ENCODE measurements around the gene CKAP5.

DNA sequence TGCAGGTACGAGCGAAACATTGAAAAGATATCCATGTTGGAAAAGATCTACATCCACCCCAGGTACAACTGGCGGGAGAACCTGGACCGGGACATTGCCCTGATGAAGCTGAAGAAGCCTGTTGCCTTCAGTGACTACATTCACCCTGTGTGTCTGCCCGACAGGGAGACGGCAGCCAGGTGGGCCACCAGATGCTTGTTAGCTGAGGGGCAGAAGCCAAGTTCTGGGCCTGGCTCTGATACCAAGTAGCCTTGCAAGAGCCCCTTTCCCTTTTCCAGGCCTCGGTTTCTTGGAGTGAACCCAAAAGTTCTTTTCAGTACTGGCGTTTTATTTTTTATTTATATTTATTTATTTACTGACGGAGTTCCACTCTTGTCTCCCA is 117.4 kb downstream of the CKAP5 start:
- TF ChIP-seq, protein P1, sequence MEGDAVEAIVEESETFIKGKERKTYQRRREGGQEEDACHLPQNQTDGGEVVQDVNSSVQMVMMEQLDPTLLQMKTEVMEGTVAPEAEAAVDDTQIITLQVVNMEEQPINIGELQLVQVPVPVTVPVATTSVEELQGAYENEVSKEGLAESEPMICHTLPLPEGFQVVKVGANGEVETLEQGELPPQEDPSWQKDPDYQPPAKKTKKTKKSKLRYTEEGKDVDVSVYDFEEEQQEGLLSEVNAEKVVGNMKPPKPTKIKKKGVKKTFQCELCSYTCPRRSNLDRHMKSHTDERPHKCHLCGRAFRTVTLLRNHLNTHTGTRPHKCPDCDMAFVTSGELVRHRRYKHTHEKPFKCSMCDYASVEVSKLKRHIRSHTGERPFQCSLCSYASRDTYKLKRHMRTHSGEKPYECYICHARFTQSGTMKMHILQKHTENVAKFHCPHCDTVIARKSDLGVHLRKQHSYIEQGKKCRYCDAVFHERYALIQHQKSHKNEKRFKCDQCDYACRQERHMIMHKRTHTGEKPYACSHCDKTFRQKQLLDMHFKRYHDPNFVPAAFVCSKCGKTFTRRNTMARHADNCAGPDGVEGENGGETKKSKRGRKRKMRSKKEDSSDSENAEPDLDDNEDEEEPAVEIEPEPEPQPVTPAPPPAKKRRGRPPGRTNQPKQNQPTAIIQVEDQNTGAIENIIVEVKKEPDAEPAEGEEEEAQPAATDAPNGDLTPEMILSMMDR (IDR thresholded peaks at IDR 0.05; ENCODE audit: low read depth, low read length, poor library complexity, severe bottlenecking), result no peak
- no peak for TF ChIP-seq EZH2phosphoT487 (IDR thresholded peaks at IDR 0.05; ENCODE audit: borderline replicate concordance, low read length)

All from DOHH2 (cell line).